ENCODE data around the gene HOXA9.

The HOXA9 gene

GRCh38 chr7:27185013-27185853 is 19.9 kb upstream of the HOXA9 start, which contains the start of gene HOXA11:
TSS of gene HOXA11 (minus strand) at chr7:27185232. CDS start at chr7:27185144, 88 bp downstream.
- Histone ChIP-seq H3K4me1 (ENCODE audit: control insufficient read depth, insufficient read depth, low read length) (peaks cover 47% of the 10 kb centered on the region), H3K4me3 (ENCODE audit: low read depth, low read length) (peak within 1 kb of the TSS; percentile 64), H3K36me3 (ENCODE audit: control insufficient read depth in 2 of 2, insufficient read depth in 1 of 2, low read length in 2 of 2) (peaks cover 0 to 10% of the 10 kb centered on the region in 2 experiments; a peak in 2 of 3 replicates), H3K27ac (ENCODE audit: extremely low read depth, low read depth, low read length) (peak within 1 kb of the TSS; percentile 99), H3K9me3 (ENCODE audit: control insufficient read depth, insufficient read depth, low read depth, low read length) (no peaks in the 10 kb centered on the region)
- POLR2A ChIA-PET = interaction anchor here (0.5 to 7.6 kb wide), 20 partner anchors 10 to 1329 kb away, joined by 3 to 237 read pairs (median 4); partner anchors contain the start of genes CBX3, EVX1, HOXA10 and HOXA13
- CTCF ChIA-PET = interaction anchor here (0.7 to 3.2 kb wide), 5 partner anchors 10 to 159 kb away, joined by 3 to 26 read pairs (median 7); partner anchors contain the start of gene HOXA13
- TF ChIP-seq, protein P1, sequence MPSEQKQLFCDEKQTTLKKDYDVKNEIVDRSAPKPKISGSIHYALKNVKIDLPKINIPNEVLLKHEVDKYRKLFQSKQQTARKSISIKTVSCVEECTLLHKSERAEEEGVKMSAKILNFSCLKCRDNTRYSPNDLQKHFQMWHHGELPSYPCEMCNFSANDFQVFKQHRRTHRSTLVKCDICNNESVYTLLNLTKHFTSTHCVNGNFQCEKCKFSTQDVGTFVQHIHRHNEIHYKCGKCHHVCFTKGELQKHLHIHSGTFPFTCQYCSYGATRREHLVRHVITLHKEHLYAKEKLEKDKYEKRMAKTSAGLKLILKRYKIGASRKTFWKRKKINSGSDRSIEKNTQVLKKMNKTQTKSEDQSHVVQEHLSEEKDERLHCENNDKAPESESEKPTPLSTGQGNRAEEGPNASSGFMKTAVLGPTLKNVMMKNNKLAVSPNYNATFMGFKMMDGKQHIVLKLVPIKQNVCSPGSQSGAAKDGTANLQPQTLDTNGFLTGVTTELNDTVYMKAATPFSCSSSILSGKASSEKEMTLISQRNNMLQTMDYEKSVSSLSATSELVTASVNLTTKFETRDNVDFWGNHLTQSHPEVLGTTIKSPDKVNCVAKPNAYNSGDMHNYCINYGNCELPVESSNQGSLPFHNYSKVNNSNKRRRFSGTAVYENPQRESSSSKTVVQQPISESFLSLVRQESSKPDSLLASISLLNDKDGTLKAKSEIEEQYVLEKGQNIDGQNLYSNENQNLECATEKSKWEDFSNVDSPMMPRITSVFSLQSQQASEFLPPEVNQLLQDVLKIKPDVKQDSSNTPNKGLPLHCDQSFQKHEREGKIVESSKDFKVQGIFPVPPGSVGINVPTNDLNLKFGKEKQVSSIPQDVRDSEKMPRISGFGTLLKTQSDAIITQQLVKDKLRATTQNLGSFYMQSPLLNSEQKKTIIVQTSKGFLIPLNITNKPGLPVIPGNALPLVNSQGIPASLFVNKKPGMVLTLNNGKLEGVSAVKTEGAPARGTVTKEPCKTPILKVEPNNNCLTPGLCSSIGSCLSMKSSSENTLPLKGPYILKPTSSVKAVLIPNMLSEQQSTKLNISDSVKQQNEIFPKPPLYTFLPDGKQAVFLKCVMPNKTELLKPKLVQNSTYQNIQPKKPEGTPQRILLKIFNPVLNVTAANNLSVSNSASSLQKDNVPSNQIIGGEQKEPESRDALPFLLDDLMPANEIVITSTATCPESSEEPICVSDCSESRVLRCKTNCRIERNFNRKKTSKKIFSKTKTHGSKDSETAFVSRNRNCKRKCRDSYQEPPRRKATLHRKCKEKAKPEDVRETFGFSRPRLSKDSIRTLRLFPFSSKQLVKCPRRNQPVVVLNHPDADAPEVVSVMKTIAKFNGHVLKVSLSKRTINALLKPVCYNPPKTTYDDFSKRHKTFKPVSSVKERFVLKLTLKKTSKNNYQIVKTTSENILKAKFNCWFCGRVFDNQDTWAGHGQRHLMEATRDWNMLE (tag by site-specific recombination; conservative IDR thresholded peaks at IDR 0.05; ENCODE audit: low read depth) = 0 out of 2 replicates have a peak, but pooled peaks have one; percentile 19
- TF ChIP-seq ZNF292 (tag by site-specific recombination; IDR thresholded peaks at IDR 0.05; ENCODE audit: borderline replicate concordance, low read depth) (no peak), ZNF223 (tag by site-specific recombination; IDR thresholded peaks at IDR 0.05) (no peak), ZNF701 (tag by site-specific recombination; IDR thresholded peaks at IDR 0.05) (no peak), ZBTB6 (tag by site-specific recombination; IDR thresholded peaks at IDR 0.05) (no peak), ZNF366 (tag by site-specific recombination; conservative IDR thresholded peaks at IDR 0.05) (peak; percentile 28; the same call in 1 of the 2 replicates), ZNF555 (tag by site-specific recombination; conservative IDR thresholded peaks at IDR 0.05) (no peak), ZNF398 (tag by site-specific recombination; IDR thresholded peaks at IDR 0.05) (peak; percentile 90), ZNF707 (tag by site-specific recombination; IDR thresholded peaks at IDR 0.05) (no peak), ZNF670 (tag by site-specific recombination; IDR thresholded peaks at IDR 0.05; ENCODE audit: low read depth) (no peak), ZNF501 (tag by site-specific recombination; IDR thresholded peaks at IDR 0.05) (0 out of 2 replicates have a peak, but pooled peaks have one; percentile 57), ZNF23 (tag by site-specific recombination; IDR thresholded peaks at IDR 0.05; ENCODE audit: borderline replicate concordance) (no peak)
- TF ChIP-seq, protein P2, sequence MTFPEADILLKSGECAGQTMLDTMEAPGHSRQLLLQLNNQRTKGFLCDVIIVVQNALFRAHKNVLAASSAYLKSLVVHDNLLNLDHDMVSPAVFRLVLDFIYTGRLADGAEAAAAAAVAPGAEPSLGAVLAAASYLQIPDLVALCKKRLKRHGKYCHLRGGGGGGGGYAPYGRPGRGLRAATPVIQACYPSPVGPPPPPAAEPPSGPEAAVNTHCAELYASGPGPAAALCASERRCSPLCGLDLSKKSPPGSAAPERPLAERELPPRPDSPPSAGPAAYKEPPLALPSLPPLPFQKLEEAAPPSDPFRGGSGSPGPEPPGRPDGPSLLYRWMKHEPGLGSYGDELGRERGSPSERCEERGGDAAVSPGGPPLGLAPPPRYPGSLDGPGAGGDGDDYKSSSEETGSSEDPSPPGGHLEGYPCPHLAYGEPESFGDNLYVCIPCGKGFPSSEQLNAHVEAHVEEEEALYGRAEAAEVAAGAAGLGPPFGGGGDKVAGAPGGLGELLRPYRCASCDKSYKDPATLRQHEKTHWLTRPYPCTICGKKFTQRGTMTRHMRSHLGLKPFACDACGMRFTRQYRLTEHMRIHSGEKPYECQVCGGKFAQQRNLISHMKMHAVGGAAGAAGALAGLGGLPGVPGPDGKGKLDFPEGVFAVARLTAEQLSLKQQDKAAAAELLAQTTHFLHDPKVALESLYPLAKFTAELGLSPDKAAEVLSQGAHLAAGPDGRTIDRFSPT (tag by site-specific recombination; IDR thresholded peaks at IDR 0.05) = no peak
- TF ChIP-seq, protein P3, sequence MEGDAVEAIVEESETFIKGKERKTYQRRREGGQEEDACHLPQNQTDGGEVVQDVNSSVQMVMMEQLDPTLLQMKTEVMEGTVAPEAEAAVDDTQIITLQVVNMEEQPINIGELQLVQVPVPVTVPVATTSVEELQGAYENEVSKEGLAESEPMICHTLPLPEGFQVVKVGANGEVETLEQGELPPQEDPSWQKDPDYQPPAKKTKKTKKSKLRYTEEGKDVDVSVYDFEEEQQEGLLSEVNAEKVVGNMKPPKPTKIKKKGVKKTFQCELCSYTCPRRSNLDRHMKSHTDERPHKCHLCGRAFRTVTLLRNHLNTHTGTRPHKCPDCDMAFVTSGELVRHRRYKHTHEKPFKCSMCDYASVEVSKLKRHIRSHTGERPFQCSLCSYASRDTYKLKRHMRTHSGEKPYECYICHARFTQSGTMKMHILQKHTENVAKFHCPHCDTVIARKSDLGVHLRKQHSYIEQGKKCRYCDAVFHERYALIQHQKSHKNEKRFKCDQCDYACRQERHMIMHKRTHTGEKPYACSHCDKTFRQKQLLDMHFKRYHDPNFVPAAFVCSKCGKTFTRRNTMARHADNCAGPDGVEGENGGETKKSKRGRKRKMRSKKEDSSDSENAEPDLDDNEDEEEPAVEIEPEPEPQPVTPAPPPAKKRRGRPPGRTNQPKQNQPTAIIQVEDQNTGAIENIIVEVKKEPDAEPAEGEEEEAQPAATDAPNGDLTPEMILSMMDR (tag by site-specific recombination; IDR thresholded peaks at IDR 0.05) = peak; percentile 26; the same call in 1 of the 2 replicates
- TF ChIP-seq, protein P4, sequence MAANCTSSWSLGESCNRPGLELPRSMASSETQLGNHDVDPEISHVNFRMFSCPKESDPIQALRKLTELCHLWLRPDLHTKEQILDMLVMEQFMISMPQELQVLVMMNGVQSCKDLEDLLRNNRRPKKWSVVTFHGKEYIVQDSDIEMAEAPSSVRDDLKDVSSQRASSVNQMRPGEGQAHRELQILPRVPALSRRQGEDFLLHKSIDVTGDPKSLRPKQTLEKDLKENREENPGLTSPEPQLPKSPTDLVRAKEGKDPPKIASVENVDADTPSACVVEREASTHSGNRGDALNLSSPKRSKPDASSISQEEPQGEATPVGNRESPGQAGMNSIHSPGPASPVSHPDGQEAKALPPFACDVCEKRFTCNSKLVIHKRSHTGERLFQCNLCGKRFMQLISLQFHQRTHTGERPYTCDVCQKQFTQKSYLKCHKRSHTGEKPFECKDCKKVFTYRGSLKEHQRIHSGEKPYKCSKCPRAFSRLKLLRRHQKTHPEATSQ (tag by site-specific recombination; IDR thresholded peaks at IDR 0.05) = no peak
- TF ChIP-seq, protein P5, sequence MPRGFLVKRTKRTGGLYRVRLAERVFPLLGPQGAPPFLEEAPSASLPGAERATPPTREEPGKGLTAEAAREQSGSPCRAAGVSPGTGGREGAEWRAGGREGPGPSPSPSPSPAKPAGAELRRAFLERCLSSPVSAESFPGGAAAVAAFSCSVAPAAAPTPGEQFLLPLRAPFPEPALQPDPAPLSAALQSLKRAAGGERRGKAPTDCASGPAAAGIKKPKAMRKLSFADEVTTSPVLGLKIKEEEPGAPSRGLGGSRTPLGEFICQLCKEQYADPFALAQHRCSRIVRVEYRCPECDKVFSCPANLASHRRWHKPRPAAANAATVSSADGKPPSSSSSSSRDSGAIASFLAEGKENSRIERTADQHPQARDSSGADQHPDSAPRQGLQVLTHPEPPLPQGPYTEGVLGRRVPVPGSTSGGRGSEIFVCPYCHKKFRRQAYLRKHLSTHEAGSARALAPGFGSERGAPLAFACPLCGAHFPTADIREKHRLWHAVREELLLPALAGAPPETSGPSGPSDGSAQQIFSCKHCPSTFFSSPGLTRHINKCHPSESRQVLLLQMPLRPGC (tag by site-specific recombination; IDR thresholded peaks at IDR 0.05) = peak; percentile 10; the same call in 1 of the 2 replicates
- TF ChIP-seq, protein P6, sequence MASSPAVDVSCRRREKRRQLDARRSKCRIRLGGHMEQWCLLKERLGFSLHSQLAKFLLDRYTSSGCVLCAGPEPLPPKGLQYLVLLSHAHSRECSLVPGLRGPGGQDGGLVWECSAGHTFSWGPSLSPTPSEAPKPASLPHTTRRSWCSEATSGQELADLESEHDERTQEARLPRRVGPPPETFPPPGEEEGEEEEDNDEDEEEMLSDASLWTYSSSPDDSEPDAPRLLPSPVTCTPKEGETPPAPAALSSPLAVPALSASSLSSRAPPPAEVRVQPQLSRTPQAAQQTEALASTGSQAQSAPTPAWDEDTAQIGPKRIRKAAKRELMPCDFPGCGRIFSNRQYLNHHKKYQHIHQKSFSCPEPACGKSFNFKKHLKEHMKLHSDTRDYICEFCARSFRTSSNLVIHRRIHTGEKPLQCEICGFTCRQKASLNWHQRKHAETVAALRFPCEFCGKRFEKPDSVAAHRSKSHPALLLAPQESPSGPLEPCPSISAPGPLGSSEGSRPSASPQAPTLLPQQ (tag by site-specific recombination; IDR thresholded peaks at IDR 0.05) = 0 out of 2 replicates have a peak, but pooled peaks have one; percentile 9
